Thyroid gland (tissue), 4 donors: Measurements from ENCODE around the gene FAM3B. TPM values are rescaled to one million over a fixed set of nuclear protein-coding genes. Genes with fewer than 3 reads are reported as not detected.

ENCODE experiments used
- DNase-seq, 2 donors: peaks; one replicate each; pipeline ENCODE4 v3.0.0-alpha.2; 2019
- H3K27ac ChIP-seq, 3 donors: fragments of 200-600 bp; sonication (generic); 1 replicate in 2 of 3; 2 replicates in 1 of 3; pipeline ENCODE4 v1.5.1; 2016 to 2019; ENCODE audit warnings: mild to moderate bottlenecking in 1 of 3, moderate library complexity in 1 of 3
- H3K27me3 ChIP-seq: fragments of 200-600 bp; sonication (generic); one replicate; pipeline ENCODE4 v1.5.1; 2019
- H3K36me3 ChIP-seq, 2 donors: fragments of 200-600 bp; sonication (generic); one replicate each; pipeline ENCODE4 v1.5.1; 2016 to 2019
- H3K4me1 ChIP-seq, 2 donors: fragments of 200-600 bp; sonication (generic); one replicate each; pipeline ENCODE4 v1.5.1; 2017 to 2019
- H3K4me3 ChIP-seq, 3 donors: fragments of 200-600 bp; sonication (generic); replicated peaks in 1 of 3; 1 replicate in 2 of 3; 2 replicates in 1 of 3; pipeline ENCODE4 v1.5.1; 2016; ENCODE audit warnings: mild to moderate bottlenecking in 1 of 3
- H3K9me3 ChIP-seq: fragments of 200-600 bp; sonication (generic); one replicate; pipeline ENCODE4 v1.5.1; 2017
- POLR2A ChIP-seq, 2 donors: fragments of 450-650 bp; IDR thresholded peaks; one replicate each; pipeline ENCODE4 v1.6.1; 2017; ENCODE audit warnings: antibody characterized with exemption in 2 of 2, mild to moderate bottlenecking in 2 of 2, moderate library complexity in 1 of 2
- WGBS, 2 donors: methylation state at CpG; one replicate each; pipeline ENCODE4 v1.1.5; 2017; 5-methylcytosine and 5-hydroxymethylcytosine counted together
- intact Hi-C: fragments of 100-400 bp; cut with DNase I; formaldehyde crosslinking; loops from one replicate; pipeline ENCODE4 v1.15.1; 2023
- total RNA-seq, 4 donors: library from RNA; depleted of rRNA; stranded (reverse); fragments of >200 nt; gene quantifications; one replicate each; pipeline ENCODE4 v1.2.3, GENCODE V29; 2016
- TF ChIP-seq, protein P1 (sequence below), 6 experiments: fragments of 200-600 bp in 3 of 6; fragments of 450-650 bp in 3 of 6; sonication (generic) in 3 of 6; IDR thresholded peaks; one replicate each; pipeline ENCODE4 v1.5.1; 2016 to 2019; ENCODE audit warnings: antibody characterized with exemption in 6 of 6, mild to moderate bottlenecking in 2 of 6, inconsistent platforms in 1 of 6, moderate library complexity in 1 of 6

Gene FAM3B
- total RNA-seq, 4 donors from 2014 or later, result 2.4 to 9.9 (median 5.1) TPM

GRCh38 chr21:41344146-41344545 lies 27.5 kb downstream of the FAM3B start:
- no peak overlapping the region for H3K27ac ChIP-seq
- H3K36me3 ChIP-seq, result no peaks in the 10 kb centered on the region
- TF ChIP-seq POLR2A (IDR thresholded peaks at IDR 0.05), result no peak
- TF ChIP-seq, protein P1, sequence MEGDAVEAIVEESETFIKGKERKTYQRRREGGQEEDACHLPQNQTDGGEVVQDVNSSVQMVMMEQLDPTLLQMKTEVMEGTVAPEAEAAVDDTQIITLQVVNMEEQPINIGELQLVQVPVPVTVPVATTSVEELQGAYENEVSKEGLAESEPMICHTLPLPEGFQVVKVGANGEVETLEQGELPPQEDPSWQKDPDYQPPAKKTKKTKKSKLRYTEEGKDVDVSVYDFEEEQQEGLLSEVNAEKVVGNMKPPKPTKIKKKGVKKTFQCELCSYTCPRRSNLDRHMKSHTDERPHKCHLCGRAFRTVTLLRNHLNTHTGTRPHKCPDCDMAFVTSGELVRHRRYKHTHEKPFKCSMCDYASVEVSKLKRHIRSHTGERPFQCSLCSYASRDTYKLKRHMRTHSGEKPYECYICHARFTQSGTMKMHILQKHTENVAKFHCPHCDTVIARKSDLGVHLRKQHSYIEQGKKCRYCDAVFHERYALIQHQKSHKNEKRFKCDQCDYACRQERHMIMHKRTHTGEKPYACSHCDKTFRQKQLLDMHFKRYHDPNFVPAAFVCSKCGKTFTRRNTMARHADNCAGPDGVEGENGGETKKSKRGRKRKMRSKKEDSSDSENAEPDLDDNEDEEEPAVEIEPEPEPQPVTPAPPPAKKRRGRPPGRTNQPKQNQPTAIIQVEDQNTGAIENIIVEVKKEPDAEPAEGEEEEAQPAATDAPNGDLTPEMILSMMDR (IDR thresholded peaks at IDR 0.05), result no peak
- intact Hi-C loops, result no loop called here
- H3K9me3 ChIP-seq, result no peaks in the 10 kb centered on the region
- no peak overlapping the region for H3K4me3 ChIP-seq
- H3K4me1 ChIP-seq, result no peaks in the 10 kb centered on the region
- WGBS, 2 donors, result 95% methylated on average over 9 of the region's 9 CpGs
- DNase-seq, result no peak
- no peaks in the 10 kb centered on the region for H3K27me3 ChIP-seq

- Histone ChIP-seq H3K27me3 (no peaks in the 10 kb centered on the region), H3K36me3 (no peaks in the 10 kb centered on the region), H3K4me3 (no peak overlapping the region), H3K27ac (no peak overlapping the region), H3K4me1 (no peaks in the 10 kb centered on the region), H3K9me3 (no peaks in the 10 kb centered on the region)
- no peak for DNase-seq
- intact Hi-C loops, result no loop called here
- WGBS, 2 donors, result 95 to 96% methylated on average over 4 of the region's 4 CpGs
- no peak for TF ChIP-seq POLR2A (IDR thresholded peaks at IDR 0.05)
- TF ChIP-seq, protein P1 (IDR thresholded peaks at IDR 0.05), result no peak
Observed at GRCh38 chr21:41345356-41345755, 28.8 kb downstream of the FAM3B start.

DNA sequence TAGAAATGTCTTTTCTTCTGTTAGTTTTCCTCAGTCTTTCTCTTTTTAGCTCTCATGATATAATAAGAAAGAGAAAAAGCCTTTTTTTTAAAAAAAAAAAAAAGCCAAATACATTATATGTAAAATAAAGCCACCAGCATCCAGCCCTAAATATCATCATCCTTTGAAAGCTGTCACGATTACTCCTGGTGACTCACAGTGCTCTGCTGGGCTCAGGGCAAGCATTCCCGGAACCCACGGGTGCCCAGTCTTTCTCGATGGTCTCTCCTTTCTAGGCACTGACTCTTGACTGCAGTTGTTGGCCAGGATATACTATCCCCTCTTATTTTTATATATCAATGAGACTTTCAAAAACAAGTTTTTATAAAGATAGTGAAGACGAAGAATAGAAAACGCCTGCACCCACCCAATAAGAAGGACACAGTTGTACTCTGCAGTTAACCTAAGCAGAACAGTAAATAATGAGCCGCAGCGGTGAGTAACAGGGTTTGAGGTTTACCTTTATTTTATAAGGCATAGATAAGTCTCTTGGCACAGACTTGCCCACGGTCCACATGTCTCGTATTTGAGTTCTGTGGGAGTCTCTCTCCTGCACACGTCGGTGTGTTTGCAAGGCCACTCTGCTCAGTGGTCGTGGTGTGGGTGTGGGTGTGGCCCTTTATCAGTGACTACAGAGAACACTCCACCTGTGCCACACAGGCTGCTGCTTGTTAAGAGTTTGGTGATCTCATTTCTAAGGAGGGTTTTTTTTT lies 29.5 kb downstream of the FAM3B start:
- 88 to 90% methylated on average over 13 of the region's 13 CpGs for WGBS, 2 donors
- Histone ChIP-seq H3K27me3 (no peaks in the 10 kb centered on the region), H3K4me3 (no peak overlapping the region), H3K27ac (no peak overlapping the region), H3K4me1 (no peaks in the 10 kb centered on the region), H3K9me3 (no peaks in the 10 kb centered on the region), H3K36me3 (no peaks in the 10 kb centered on the region)
- no peak for DNase-seq
- no peak for TF ChIP-seq POLR2A (IDR thresholded peaks at IDR 0.05)
- TF ChIP-seq, protein P1 (IDR thresholded peaks at IDR 0.05), result no peak
- intact Hi-C loops, result no loop called here

DNA sequence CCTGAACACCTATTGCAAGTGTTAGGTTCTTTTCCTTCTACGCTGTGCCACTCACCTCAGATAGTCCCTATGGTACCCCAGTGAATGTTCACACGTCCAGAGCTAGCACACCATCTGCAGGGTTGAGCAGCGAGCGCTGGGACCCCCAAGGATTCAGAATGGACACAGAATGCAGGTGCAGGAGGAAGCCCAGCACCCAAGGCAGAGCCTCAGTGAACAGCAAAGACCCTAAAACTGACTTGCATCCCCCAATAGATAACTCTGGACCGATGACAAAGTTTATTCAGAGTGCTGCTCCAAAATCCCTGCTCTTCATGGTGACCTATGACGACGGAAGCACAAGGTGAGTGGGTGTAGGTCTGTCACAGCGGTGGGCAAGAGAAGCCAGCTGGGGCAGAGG lies 30.2 kb downstream of the FAM3B start:
- H3K4me1 ChIP-seq, result no peaks in the 10 kb centered on the region
- 90 to 92% methylated on average over 8 of the region's 8 CpGs for WGBS, 2 donors
- no peaks in the 10 kb centered on the region for H3K36me3 ChIP-seq
- H3K27ac ChIP-seq, result no peak overlapping the region
- intact Hi-C loops, result no loop called here
- DNase-seq, result no peak
- no peaks in the 10 kb centered on the region for H3K27me3 ChIP-seq
- no peak for TF ChIP-seq POLR2A (IDR thresholded peaks at IDR 0.05)
- TF ChIP-seq, protein P1 (IDR thresholded peaks at IDR 0.05), result no peak
- H3K9me3 ChIP-seq, result no peaks in the 10 kb centered on the region
- no peak overlapping the region for H3K4me3 ChIP-seq

DNA sequence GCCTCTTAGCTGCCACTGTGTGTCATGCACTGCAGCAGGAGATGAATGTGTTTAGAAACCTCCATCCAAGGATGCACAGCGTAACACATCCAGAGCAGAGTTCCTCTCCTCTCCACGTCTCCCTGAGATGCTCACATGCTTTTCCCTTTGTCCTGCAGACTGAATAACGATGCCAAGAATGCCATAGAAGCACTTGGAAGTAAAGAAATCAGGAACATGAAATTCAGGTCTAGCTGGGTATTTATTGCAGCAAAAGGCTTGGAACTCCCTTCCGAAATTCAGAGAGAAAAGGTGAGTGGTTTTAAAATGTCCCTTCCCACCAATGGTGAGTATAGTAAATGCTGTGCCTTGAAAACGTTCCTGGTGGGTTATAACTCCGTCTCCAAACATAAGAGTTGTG lies 31.8 kb downstream of the FAM3B start:
- 65 to 68% methylated on average over 6 of the region's 6 CpGs for WGBS, 2 donors
- H3K4me1 ChIP-seq, result no peaks in the 10 kb centered on the region
- intact Hi-C loops, result no loop called here
- no peaks in the 10 kb centered on the region for H3K9me3 ChIP-seq
- H3K27me3 ChIP-seq, result no peaks in the 10 kb centered on the region
- H3K4me3 ChIP-seq, result no peak overlapping the region
- no peaks in the 10 kb centered on the region for H3K36me3 ChIP-seq
- DNase-seq, result no peak
- H3K27ac ChIP-seq, result no peak overlapping the region
- TF ChIP-seq, protein P1 (IDR thresholded peaks at IDR 0.05), result no peak
- TF ChIP-seq POLR2A (IDR thresholded peaks at IDR 0.05), result no peak
